OCI-LY1 (cell line): ENCODE measurements around the gene UPB1.

Source experiments
- H2AFZ ChIP-seq: fragments of 200-600 bp; sonication (generic), shearing (Covaris generic); 2 replicates; pipeline ENCODE4 v1.6.0; 2014; ENCODE audit warnings: antibody characterized with exemption, mild to moderate bottlenecking, low read length
- H3F3A ChIP-seq: fragments of 200-600 bp; sonication (generic), shearing (Covaris generic); 2 replicates; pipeline ENCODE4 v1.6.0; 2014; ENCODE audit warnings: mild to moderate bottlenecking, antibody characterized with exemption, low read length, moderate library complexity; ENCODE audit not compliant: insufficient read depth
- H3K27ac ChIP-seq: fragments of 200-600 bp; sonication (generic); 2 replicates; pipeline ENCODE4 v1.5.1; 2014; ENCODE audit warnings: low read length, mixed run types, mild to moderate bottlenecking, low read depth; ENCODE audit not compliant: poor library complexity, severe bottlenecking
- H3K27me3 ChIP-seq: fragments of 200-600 bp; sonication (generic); 2 replicates; pipeline ENCODE4 v1.6.0; 2014; ENCODE audit warnings: antibody characterized with exemption, mild to moderate bottlenecking, low read length, moderate library complexity; ENCODE audit not compliant: insufficient read depth
- H3K36me3 ChIP-seq: fragments of 200-600 bp; sonication (generic); 2 replicates; pipeline ENCODE4 v1.6.1; 2014; ENCODE audit warnings: mild to moderate bottlenecking, antibody characterized with exemption, low read length, moderate library complexity, mixed read lengths; ENCODE audit not compliant: insufficient read depth
- H3K4me1 ChIP-seq: fragments of 200-600 bp; sonication (generic); 2 replicates; pipeline ENCODE4 v1.5.1; 2014; ENCODE audit warnings: mild to moderate bottlenecking, low read length, moderate library complexity; ENCODE audit not compliant: insufficient read depth, severe bottlenecking
- H3K4me2 ChIP-seq: fragments of 200-600 bp; sonication (generic), shearing (Covaris generic); 2 replicates; pipeline ENCODE4 v1.6.1; 2014; ENCODE audit warnings: low read length
- H3K4me3 ChIP-seq: fragments of 200-600 bp; sonication (generic); 2 replicates; pipeline ENCODE4 v1.5.1; 2014; ENCODE audit warnings: low read length, low read depth, mild to moderate bottlenecking, mixed read lengths; ENCODE audit not compliant: poor library complexity, severe bottlenecking
- H3K79me2 ChIP-seq: fragments of 200-600 bp; shearing (Covaris generic); 2 replicates; pipeline ENCODE4 v1.6.1; 2016; ENCODE audit warnings: mixed run types, low read length, mixed read lengths; ENCODE audit not compliant: insufficient read depth
- H3K9ac ChIP-seq: fragments of 200-600 bp; sonication (generic), shearing (Covaris generic); 2 replicates; pipeline ENCODE4 v1.6.1; 2014; ENCODE audit warnings: mild to moderate bottlenecking, low read length, mixed read lengths
- H3K9me2 ChIP-seq: fragments of 200-600 bp; sonication (generic), shearing (Covaris generic); 2 replicates; pipeline ENCODE4 v1.6.1; 2014; ENCODE audit warnings: low read depth, mild to moderate bottlenecking, low read length, mixed read lengths
- H3K9me3 ChIP-seq: fragments of 200-600 bp; shearing (Covaris generic); 2 replicates; pipeline ENCODE4 v1.6.1; 2014; ENCODE audit warnings: low read length, mixed read lengths
- H4K20me1 ChIP-seq: fragments of 200-600 bp; sonication (generic), shearing (Covaris generic); 2 replicates; pipeline ENCODE4 v1.6.0; 2016; ENCODE audit warnings: mild to moderate bottlenecking, low read length; ENCODE audit not compliant: insufficient read depth
- EZH2 ChIP-seq: fragments of 200-600 bp; sonication (generic), shearing (Covaris generic); IDR thresholded peaks from 2 replicates; pipeline ENCODE4 v1.8.0; 2017; ENCODE audit warnings: borderline replicate concordance, mixed run types, mild to moderate bottlenecking, antibody characterized with exemption, low read length, moderate library complexity, mixed read lengths
- TF ChIP-seq, protein P1 (sequence below): fragments of 200-600 bp; sonication (generic), shearing (Covaris generic); IDR thresholded peaks from 2 replicates; pipeline ENCODE4 v1.5.1; 2017; ENCODE audit warnings: mild to moderate bottlenecking, antibody characterized with exemption, low read length, moderate library complexity, mixed read lengths

UPB1 gene

DNA sequence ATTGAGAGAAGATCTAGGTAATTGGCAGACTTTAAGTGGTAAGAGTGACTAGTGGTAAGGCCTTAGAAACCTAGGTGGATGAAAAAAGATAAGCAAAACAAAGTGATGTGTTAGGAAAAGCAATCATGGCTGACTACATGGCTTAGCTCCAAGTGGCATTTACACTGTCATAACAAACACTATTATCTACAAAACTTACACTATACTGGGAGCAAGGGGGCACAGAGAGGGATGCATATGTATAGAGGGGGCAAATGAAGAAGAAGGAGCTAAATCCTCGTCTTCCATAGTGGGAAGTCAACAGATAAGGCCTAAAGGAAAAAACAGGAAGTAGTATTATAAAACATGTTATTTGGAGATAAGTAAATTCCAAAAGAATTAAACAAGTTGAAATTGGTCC lies 35.2 kb upstream of the UPB1 start:
- H3K4me1 ChIP-seq, result peaks cover 37% of the 10 kb centered on the region
- no peaks in the 10 kb centered on the region for H3K36me3 ChIP-seq
- H3K4me2 ChIP-seq, result no peak overlapping the region
- no peak overlapping the region for H3K4me3 ChIP-seq
- TF ChIP-seq, protein P1, sequence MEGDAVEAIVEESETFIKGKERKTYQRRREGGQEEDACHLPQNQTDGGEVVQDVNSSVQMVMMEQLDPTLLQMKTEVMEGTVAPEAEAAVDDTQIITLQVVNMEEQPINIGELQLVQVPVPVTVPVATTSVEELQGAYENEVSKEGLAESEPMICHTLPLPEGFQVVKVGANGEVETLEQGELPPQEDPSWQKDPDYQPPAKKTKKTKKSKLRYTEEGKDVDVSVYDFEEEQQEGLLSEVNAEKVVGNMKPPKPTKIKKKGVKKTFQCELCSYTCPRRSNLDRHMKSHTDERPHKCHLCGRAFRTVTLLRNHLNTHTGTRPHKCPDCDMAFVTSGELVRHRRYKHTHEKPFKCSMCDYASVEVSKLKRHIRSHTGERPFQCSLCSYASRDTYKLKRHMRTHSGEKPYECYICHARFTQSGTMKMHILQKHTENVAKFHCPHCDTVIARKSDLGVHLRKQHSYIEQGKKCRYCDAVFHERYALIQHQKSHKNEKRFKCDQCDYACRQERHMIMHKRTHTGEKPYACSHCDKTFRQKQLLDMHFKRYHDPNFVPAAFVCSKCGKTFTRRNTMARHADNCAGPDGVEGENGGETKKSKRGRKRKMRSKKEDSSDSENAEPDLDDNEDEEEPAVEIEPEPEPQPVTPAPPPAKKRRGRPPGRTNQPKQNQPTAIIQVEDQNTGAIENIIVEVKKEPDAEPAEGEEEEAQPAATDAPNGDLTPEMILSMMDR, result no peak
- no peak for TF ChIP-seq EZH2
- H2AFZ ChIP-seq, result no peak overlapping the region
- H3K27ac ChIP-seq, result no peak overlapping the region
- H3K9ac ChIP-seq, result no peak overlapping the region
- H3K27me3 ChIP-seq, result no peaks in the 10 kb centered on the region
- H3F3A ChIP-seq, result no peaks in the 10 kb centered on the region
- H4K20me1 ChIP-seq, result no peaks in the 10 kb centered on the region
- no peaks in the 10 kb centered on the region for H3K79me2 ChIP-seq
- H3K9me2 ChIP-seq, result no peaks in the 10 kb centered on the region
- no peaks in the 10 kb centered on the region for H3K9me3 ChIP-seq

DNA sequence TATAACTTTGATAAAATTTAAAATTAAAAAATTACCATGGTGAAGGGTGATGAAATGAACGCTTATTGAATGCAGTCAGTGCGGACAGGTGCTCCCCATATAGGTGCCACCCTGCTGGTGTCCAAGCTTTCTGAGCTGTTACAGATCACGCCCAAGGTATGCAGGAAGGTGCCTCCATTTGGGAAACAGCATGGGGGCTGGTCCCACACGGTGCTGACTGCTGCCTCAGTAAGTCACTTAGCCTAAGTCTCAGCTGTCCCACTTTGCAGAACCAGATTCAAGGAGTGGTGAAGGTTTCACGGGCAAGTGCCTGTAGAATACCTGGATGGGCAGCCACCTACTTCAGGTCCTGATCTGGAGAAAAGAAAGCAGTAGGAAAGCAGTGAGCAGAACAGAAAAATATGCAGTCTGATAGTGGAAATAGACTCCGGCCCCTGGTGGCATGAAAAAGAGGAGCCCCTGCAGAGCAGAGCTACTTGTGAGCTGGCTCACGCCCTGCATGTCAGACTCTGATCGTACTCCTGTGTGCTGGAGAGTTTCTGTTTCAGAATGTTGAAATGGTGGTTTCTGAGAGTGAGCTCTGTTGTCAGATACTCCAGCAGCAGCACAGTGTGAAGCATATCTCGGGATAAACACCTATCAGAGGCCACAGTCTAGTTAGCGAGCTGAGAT lies 34.6 kb upstream of the UPB1 start:
- no peaks in the 10 kb centered on the region for H3K36me3 ChIP-seq
- peak overlapping the region; percentile 30 for H3K27ac ChIP-seq
- H3K27me3 ChIP-seq, result no peaks in the 10 kb centered on the region
- H3K9ac ChIP-seq, result peak overlapping the region; percentile 33; the same call in 1 of the 2 replicates
- no peaks in the 10 kb centered on the region for H4K20me1 ChIP-seq
- no peak overlapping the region for H3K4me3 ChIP-seq
- no peaks in the 10 kb centered on the region for H3K9me3 ChIP-seq
- H3K9me2 ChIP-seq, result no peaks in the 10 kb centered on the region
- H3K4me1 ChIP-seq, result peaks cover 31% of the 10 kb centered on the region
- H3K4me2 ChIP-seq, result peak overlapping the region; percentile 43; the same call in 1 of the 2 replicates
- no peaks in the 10 kb centered on the region for H3K79me2 ChIP-seq
- no peaks in the 10 kb centered on the region for H3F3A ChIP-seq
- peak overlapping the region; percentile 94 for H2AFZ ChIP-seq
- TF ChIP-seq EZH2, result no peak
- TF ChIP-seq, protein P1, result no peak; the same call in 1 of the 2 replicates

DNA sequence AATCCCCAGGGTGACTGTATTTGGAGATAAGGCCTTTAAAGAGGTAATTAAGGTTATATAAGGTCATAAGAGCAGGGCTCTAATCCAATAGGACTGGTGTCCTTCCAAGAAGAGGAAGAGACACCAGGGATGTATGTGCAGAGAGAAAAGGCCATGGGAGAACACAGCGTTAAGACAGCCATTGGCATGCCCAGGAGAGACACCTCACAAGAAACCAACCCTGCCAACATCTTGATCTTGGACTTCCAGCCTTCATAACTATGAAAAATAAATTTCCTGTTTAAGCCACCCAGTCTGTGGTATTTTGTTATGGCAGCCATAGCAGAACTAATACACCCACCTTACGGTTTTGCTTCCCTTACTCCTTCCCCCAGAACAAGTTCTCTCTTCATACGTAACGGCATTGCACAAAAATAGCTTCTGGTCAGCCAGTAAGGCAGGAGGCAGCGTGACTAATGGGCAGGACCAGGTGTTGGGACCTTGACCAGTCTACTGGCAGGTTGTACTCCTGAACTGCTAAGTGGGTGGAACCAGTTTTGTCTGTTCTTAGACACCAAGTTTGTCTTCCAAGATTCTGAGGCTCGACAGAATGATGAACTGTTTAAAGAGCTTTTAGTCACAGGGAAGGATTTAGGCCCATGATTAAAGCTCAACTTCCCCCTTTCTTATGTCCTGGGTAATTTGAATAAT lies 31.9 kb upstream of the UPB1 start:
- Histone ChIP-seq H4K20me1 (no peaks in the 10 kb centered on the region), H3F3A (no peaks in the 10 kb centered on the region), H3K36me3 (no peaks in the 10 kb centered on the region), H3K79me2 (no peaks in the 10 kb centered on the region), H3K4me3 (no peak overlapping the region), H3K9me2 (no peaks in the 10 kb centered on the region), H3K27me3 (no peaks in the 10 kb centered on the region), H3K27ac (peak overlapping the region; percentile 47), H3K4me1 (peaks cover 46% of the 10 kb centered on the region), H3K4me2 (no peak overlapping the region), H3K9ac (no peak overlapping the region), H2AFZ (0 out of 2 replicates have a peak overlapping the region, but pooled peaks have one; percentile 24), H3K9me3 (no peaks in the 10 kb centered on the region)
- TF ChIP-seq EZH2, result no peak
